ENCODE measurements around the gene NSUN7. TPM values are rescaled to one million over a fixed set of nuclear protein-coding genes. Genes with fewer than 3 reads are reported as not detected.
"Not testable (repeated sequence)": the region's sequence is repeated elsewhere in the genome, so short reads cannot be mapped to it uniquely, and the experiment has no call there.

NSUN7 gene, protein sequence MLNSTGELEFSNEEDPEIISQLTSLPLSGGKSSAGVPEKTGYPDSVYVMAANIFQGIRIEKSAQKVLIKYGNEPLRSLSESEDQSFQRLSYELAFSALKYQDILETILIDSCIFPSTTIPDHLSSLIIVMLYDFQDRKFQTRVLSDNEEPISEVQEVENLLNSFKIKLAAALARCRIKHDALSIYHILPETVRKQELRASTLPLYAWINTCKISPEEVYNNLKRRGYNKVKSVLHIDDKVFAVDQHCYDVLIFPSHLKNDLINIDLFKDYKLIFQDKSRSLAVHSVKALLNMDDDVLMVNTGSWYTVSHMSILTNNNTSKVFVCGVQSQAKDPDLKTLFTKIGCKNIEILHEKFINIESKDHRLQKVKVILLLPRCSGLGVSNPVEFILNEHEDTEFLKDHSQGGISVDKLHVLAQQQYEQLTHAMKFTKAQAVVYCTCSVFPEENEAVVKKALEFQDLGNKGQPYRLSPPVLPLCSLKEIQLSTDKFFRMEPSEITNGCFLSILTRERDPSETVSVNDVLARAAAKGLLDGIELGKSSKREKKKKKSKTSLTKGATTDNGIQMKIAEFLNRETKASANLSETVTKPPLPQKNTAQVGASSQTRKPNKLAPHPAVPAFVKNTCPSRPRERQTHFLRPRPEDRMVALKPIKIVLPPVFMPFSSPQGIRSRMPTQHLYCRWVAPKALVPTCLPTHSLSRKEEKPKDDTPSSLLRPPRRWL
- 10 to 100 TPM; 11.1 to 16.3 (median 15.0) TPM for polyA plus RNA-seq (ENCODE audit: insufficient read length in 3 of 3)
- long read RNA-seq, donor 1, partial matches to known transcripts, result 0 of 2 reads
- long read RNA-seq, donor 1, other reads (novel, unspliced or antisense), result 0 of 2 reads
- long read RNA-seq, donor 2, partial matches to known transcripts, result 0 of 4 reads
- long read RNA-seq, donor 2, other reads (novel, unspliced or antisense), result 0 of 4 reads
- long read RNA-seq, donor 3, partial matches to known transcripts, result 0 of 2 reads
- long read RNA-seq, donor 3, other reads (novel, unspliced or antisense), result 0 of 2 reads
- long read RNA-seq, donor 4, result 0 reads
- long read RNA-seq, donor 5, partial matches to known transcripts, result 0 of 1 reads
- long read RNA-seq, donor 5, other reads (novel, unspliced or antisense), result 0 of 1 reads
- long read RNA-seq, donor 6, partial matches to known transcripts, result 0 of 3 reads
- long read RNA-seq, donor 6, other reads (novel, unspliced or antisense), result 0 of 3 reads
- long read RNA-seq, donor 7, partial matches to known transcripts, result 13 of 15 reads
- long read RNA-seq, donor 7, other reads (novel, unspliced or antisense), result 0 of 15 reads
- long read RNA-seq, donor 8, result 0 reads
- long read RNA-seq, donor 9, partial matches to known transcripts, result 0 of 3 reads
- long read RNA-seq, donor 9, other reads (novel, unspliced or antisense), result 0 of 3 reads
- long read RNA-seq, donor 10, partial matches to known transcripts, result 12 of 13 reads
- long read RNA-seq, donor 10, other reads (novel, unspliced or antisense), result 0 of 13 reads
- long read RNA-seq, donor 11, partial matches to known transcripts, result 0 of 2 reads
- long read RNA-seq, donor 11, other reads (novel, unspliced or antisense), result 0 of 2 reads
- long read RNA-seq, donor 12, partial matches to known transcripts, result 0 of 4 reads
- long read RNA-seq, donor 12, other reads (novel, unspliced or antisense), result 0 of 4 reads
- long read RNA-seq, donor 13, partial matches to known transcripts, result 0 of 2 reads
- long read RNA-seq, donor 13, other reads (novel, unspliced or antisense), result 0 of 2 reads
- long read RNA-seq, donor 14, partial matches to known transcripts, result 5 of 10 reads
- long read RNA-seq, donor 14, other reads (novel, unspliced or antisense), result 0 of 10 reads
- long read RNA-seq, donor 15, partial matches to known transcripts, result 0 of 1 reads
- long read RNA-seq, donor 15, other reads (novel, unspliced or antisense), result 0 of 1 reads
- long read RNA-seq, donor 16, partial matches to known transcripts, result 0 of 3 reads
- long read RNA-seq, donor 16, other reads (novel, unspliced or antisense), result 0 of 3 reads

DNA sequence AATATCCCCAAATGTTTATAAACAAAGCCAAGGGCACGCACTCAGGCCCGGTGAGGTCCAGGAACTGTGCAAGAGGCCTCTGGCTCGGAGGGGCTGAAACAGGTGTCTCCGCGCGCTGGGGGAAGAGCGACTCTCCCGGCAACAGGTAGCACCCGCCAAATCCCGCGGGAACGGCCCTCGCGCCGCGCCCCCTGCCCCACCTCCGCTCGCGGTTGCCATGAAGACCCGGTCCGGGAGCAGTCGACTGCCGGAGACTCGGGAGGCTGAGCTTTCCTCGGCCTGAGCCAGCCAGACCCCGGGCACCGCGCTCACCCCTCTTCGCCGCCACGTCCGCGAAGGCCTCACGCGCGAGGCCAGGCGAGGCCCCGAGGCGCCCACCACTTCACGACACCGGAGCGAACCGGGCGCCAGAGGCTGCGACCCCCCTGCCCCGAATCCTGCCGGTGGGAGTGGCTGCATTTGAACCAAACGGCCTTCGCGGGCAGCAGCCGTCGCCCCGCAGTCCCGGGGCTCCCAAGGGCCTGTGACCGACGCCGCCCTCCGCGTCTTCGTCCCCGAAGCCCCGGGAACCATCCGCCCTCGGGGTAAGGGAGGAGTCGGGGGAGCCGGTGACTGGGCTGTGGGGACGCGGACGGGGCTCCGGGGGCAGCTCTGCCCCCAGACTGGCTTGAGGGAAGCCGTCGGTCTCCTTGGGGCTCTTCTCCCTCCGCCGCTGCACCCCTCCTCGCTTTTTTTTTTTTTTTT is at the start of gene NSUN7:
Gene NSUN7 (plus strand): TSS at position 239 of the 744 bp plus-strand sequence. CDS start 739 bp downstream, outside the sequence.
- peak; percentile 83 for DNase-seq

DNA sequence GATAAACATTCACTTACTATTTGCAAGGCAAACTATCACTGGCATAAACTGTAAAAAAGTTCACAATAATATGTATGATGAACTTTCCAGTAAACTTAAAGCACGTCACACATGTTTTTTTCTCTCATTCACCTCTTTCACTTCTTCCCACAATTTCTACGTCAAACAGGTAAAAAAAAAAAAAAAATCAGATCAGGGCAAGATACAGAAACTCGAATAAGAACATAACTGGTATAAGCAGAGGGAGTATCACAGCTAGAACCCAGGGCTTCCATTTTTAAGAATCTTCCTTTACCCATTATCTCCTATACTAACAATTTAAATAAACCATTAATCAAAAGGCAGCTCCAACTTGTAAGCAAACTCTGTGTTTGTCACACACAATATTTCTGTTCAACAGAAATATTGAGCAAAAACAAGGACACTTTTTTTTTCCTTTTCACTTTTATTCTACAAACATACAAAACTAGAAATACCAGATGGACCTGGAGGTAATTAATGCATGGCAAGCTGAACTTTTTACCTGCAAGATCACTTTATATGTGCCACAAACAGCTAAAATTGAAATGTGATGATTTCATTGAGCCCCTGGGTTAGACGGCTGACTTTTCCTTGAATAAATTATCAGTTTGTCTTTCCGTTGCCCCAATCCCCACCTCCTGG is 47.5 kb upstream of the NSUN7 start:
- DNase-seq, result peak; percentile 23

DNA sequence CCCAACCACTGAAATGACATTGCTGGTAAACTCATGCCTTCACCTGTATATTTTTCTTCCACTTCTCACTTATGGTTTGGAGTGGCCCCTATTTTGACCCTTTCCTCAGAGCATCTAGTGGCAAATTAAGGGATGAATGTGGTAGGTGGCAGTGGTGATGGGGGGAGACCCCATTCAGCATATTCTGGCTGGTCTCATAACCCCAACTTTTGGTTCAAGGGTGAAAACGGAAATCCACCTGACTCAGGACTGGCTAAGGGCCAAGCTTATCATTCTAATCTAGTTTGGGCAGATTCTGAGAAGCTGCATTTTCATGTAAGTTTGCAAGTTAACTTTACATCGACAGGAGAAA is 47.0 kb upstream of the NSUN7 start:
- no peak for DNase-seq

DNA sequence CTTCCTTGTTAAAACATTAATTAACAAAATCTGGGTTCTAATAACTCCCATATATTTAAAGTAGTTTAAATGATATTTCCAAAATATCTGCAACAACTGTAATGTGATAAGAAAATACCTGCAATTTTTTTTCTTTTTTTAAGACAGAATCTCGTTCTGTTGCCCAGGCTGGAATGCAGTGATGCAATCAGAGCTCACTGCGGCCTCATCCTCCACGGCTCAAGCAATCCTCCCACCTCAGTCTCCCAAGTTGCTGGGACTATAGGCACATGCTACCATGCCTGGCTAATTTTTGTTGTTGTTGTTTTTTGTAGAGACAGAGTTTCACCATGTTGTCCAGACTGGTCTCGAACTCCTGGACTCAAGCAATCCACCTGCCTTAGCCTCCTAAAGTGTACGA is 45.7 kb upstream of the NSUN7 start:
- DNase-seq, result no peak

DNA sequence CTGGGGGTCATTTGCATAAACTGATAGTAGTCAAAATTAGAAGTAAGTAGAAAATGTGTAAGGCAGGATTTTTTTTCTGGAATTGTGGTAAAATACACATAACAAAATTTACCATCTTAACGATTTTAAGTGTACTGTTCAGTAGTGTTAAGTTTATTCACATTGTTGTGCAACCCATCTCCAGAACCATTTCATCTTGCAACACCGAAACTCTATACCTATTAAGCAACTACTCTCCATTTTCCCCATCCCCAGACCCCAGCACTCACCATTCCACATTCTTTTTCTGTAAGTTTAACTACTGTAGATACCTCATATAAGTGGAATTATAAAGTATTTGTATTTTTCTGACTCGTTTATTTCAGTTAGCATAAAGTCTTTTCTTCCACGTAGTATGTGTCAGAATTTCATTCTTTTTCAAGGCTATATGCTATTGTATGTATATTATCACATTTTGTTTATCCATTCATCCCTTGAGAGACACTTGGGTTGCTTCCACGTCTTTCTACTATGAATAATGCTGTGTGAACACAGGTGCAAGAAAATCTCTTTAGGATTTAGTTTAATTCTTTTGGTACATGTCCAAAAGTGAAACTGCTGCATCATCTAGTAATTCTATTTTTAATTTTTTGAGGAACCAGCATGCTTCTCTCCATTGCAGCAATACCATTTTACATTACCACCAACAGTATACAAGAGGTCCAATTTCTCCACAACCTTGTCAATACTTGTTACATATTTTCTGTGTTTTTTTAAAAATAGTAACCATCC is 39.1 kb upstream of the NSUN7 start:
- DNase-seq, result no peak

DNA sequence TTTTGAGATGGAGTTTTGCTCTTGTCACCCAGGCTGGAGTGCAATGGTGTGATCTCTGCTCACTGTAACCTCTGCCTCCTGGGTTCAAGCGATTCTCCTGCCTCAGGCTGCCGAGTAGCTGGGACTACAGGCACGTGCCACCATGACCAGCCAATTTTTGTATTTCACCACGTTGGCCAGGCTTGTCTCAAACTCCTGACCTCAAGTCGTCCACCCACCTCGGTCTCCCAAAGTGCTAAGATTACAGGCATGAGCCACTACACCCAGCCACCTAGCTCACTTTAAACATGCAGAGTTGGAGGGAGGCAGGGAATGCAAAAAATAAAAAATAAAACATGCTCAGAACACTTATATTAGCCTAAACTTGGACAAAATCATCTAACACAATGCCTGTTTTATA is 36.8 kb upstream of the NSUN7 start:
- not testable (repeated sequence) for DNase-seq

DNA sequence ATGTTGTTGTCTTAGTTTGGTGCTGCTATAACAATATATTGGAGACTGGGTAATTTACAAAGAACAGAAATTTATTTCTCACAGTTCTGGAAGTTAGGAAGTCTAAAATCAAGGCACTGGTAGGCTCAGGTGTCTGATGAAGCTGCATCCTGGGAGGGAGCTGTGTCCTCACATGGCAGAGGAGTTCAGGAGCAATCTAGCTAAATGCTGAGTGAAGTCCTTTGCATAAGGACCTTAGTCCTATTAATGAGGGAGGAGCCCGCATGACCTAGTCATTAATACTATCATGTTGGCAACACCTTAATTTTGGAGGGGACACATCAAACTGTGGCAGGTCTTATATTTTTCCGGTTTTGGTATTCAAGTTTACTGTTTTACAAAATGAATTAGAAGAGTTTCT is 36.0 kb upstream of the NSUN7 start:
- no peak for DNase-seq

DNA sequence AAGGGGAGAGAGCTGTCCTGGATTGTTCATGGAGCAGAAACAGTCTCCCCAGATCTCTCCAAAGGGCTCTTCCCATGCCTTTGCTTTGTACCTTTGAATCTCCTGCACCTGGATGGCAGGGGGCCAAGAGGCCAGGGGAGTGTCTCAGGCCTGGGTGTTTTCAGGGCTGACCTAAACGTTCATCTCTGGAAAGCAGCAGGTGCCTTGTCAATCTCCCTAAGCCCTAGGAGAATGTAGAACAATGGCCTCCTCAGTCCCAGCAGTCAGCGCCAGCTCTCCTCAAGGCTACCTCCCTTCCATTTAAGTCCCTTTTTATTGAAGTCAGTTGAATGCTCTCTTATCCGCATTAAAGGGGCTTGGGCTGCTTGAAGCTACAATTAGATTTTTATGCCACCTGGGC is 31.2 kb upstream of the NSUN7 start:
- no peak for DNase-seq

DNA sequence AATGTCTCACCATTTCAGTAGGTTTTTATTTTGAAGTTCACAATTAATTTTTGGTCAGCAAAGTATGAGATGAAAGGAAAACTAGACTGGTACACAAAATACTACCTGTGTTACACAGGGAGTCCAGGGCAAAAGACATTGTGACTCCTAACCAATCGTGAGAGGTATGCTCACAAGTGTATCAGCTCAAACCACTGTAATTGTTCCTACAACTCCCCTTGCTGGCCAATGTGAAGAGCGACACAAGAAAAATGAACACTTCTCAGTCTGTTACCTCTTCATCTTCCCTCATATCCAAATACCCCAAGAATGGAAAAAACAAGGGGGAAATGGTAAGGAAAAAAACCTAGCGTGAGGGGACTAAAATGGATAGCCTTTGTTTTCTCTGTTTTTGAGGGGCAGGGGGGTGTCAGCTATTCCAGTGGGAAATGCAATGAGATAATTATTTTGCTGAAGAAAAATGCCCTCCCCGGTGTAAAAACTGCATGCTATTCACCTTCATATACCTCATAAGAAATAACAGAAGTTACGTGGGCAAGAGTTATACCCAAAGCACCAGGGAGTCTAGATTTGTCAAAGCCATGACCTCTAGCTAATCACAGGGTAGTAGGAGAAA is 30.6 kb upstream of the NSUN7 start:
- peak; percentile 63 for DNase-seq

DNA sequence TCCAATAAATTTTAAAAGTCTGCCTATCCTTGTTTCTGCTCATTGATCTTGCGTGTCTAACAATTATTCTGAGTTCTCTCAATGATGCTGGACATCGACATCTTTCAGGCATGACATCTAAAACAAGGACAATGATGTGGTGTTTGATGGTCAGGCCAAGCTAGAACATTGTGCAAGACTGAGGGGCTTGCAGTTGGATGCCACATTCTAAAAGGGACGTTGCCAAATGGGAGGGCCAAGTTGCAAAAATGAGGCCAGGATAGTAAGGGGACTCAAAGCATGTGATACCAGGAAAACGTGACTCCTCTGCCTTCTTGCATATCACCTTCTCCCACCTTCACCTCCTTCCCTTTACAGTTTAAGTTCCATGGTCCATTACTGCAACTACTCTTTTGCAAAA is 29.4 kb upstream of the NSUN7 start:
- DNase-seq, result no peak

DNA sequence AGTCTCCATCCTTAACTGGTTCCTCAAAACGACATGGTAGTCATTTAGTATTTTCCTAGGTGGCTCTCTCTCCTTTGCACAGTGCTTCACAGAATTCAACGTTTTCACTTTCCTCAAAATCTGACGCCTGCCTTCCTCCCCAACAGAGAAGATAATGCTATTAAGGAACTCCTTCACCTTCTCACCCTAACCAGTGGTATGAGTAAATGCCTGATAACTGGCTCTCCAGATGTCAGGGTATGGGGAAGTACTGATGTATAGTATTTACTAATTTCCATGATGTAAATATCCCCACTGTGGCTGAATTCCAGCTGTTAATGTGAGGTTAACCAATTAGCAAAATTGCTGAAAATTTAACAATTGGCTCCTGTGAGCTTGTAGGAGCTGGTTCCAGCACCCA is 28.8 kb upstream of the NSUN7 start:
- DNase-seq, result no peak

DNA sequence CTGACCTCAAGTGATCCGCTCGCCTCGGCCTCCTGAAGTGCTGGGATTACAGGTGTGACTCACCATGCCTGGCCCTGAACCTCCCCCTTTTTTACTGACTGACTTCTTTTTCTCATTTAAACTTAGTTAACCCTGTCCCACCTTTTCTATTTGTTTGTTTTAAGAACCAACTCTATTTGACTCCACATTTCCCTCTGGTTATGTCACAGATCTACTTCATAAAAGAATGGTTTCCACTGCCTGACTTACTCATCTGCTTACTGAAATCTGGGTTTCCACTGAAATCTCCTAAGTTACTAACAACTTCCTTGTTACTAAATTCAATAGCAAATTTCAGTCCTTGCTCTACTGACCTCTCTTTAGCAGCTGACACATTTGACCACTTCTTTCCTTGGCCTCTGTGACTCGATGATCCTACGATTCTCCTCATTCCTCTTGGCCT is 28.0 kb upstream of the NSUN7 start:
- no peak for DNase-seq

DNA sequence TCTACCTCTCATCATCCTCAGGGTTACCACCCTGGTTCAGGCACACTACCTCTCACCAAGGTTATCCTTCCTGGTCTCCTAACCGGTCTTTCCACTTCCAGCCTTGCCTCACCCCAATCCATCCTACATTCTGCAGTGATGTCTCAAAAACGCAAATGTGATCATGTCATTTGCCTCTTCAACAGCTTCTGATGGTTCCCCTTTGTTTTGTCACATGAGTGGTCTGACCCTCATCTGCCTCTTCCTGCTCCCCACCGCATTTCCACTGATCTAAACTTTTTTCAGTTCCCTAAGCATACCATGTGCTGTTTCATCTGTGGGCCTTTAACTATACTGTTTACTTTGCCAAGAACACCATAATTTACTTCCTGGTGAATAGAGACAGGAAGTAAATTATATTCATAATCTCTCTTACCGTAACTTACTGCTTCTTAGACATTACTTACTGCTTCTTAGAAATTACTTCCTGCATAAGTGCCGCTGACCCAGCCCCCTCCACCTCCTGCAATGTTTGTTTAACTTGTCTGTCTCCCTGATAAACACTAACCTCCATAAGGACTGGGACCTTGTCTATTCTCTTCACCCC is 27.1 kb upstream of the NSUN7 start:
- no peak for DNase-seq

DNA sequence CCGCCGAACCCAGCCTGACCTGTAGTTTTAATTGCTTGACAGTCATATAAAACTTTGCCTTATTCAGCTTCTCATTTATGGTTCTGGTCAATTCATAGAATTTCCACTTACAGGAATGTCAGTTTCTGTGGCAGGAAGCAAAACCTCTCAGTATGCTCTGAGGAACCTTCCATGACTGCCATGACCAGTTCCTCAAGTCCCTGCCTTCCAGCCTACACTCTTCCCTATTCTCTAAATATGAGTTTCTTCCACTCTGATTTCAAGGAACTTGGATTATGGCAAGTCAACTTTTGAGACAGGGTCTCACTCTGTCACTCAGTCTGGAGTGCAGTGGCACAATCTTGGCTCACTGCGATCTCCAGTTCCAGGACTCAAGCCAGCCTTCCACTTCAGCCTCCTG is 26.0 kb upstream of the NSUN7 start:
- DNase-seq, result no peak

DNA sequence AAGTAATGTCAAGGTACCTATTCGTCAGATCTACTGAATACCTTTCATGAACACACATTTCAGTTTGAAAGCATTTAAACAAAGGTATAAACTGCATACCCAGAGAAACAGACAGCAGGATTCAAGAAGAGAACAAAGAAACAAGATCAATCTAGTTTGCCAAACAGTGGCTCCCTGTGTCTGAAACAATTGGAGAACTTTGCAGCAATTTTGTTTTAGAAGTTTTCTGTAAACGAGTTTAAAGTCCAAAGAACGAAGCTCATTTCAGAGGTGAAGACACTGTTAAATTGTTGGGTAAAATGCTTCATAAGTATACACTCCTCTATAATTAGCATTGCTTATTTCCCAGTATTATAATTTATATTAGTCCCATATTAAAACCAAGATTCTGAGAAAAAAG is 21.4 kb upstream of the NSUN7 start:
- DNase-seq, result no peak

DNA sequence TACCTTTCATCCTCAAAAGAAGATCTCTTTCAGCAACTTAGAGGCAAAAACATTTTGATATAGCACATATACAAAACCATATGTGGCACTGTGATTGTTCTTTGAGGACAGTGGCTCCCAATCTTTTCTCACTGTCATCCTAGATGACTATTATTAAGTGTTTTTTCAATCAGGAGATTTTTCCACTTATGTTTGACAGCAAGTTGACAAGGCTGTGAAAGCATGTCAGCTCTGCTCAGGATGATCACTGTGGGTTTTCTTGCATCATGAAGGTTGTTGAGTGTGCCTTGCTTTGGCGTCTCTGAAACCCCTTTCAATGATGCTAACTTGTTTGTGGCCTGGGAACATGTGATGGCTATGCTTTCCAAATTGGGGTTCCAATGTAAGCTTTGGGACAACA is 20.2 kb upstream of the NSUN7 start:
- no peak for DNase-seq

DNA sequence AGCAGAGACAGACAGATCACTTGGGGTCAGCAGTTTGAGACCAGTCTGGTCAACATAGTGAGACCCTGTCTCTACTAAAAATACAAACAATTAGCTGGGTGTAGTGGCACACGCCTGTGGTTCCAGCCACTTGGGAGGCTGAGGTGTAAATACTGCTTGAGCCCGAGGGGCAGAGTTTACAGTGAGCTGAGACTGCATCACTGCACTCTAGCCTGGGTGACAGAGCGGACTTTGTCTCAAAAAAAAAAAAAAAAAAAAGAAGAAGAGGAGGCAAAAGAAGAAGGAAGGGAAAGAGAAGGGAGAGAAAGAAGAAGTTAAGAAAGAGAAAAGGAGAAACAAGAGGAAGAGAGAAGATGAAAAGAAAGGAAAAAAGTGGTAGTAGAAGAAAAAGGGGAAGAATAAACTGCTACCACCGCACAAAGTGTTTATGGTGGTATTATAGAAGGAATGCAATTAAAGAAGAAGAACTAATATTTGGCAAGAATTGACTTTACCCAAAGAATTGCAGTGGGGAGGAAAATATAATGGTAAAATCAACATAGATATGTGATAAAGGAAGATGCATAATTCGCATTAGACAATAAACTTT is 19.6 kb upstream of the NSUN7 start:
- no peak for DNase-seq
